Loucy (cell line): ENCODE measurements around the gene SHISA6.

Source experiments
- H2AFZ ChIP-seq: fragments of 200-600 bp; sonication (generic); 2 replicates; pipeline ENCODE4 v1.6.0; 2016; ENCODE audit warnings: antibody characterized with exemption, mild to moderate bottlenecking, low read length, moderate library complexity
- H3F3A ChIP-seq: fragments of 200-600 bp; 2 replicates; pipeline ENCODE4 v1.6.0; 2016; ENCODE audit warnings: antibody characterized with exemption, low read depth, mild to moderate bottlenecking
- H3K27me3 ChIP-seq: fragments of 200-600 bp; sonication (generic); 2 replicates; pipeline ENCODE4 v1.6.1; 2014; ENCODE audit warnings: low read length, mild to moderate bottlenecking; ENCODE audit not compliant: insufficient read depth, poor library complexity, severe bottlenecking
- H3K36me3 ChIP-seq: fragments of 200-600 bp; sonication (generic); 2 replicates; pipeline ENCODE4 v1.6.1; 2016; ENCODE audit warnings: low read length; ENCODE audit not compliant: insufficient read depth
- H3K4me1 ChIP-seq: fragments of 200-600 bp; sonication (generic); 2 replicates; pipeline ENCODE4 v1.5.1; 2014; ENCODE audit warnings: low read length, mild to moderate bottlenecking; ENCODE audit not compliant: insufficient read depth, poor library complexity, severe bottlenecking
- H3K4me2 ChIP-seq: fragments of 200-600 bp; sonication (generic); 2 replicates; pipeline ENCODE4 v1.6.0; 2014; ENCODE audit warnings: antibody characterized with exemption, low read length, low read depth, mild to moderate bottlenecking; ENCODE audit not compliant: poor library complexity, severe bottlenecking
- H3K4me3 ChIP-seq: fragments of 200-600 bp; sonication (generic); 2 replicates; pipeline ENCODE4 v1.5.1; 2014; ENCODE audit warnings: low read length, mild to moderate bottlenecking, mixed read lengths; ENCODE audit not compliant: poor library complexity, severe bottlenecking
- H3K79me2 ChIP-seq: fragments of 200-600 bp; sonication (generic); 2 replicates; pipeline ENCODE4 v1.6.1; 2014; ENCODE audit warnings: low read length; ENCODE audit not compliant: insufficient read depth
- H3K9ac ChIP-seq: fragments of 200-600 bp; sonication (generic); 2 replicates; pipeline ENCODE4 v1.6.0; 2014; ENCODE audit warnings: mild to moderate bottlenecking, low read depth, low read length, moderate library complexity; ENCODE audit not compliant: poor library complexity, severe bottlenecking
- H3K9me2 ChIP-seq: fragments of 200-600 bp; sonication (generic); replicated peaks from 2 replicates; pipeline ENCODE4 v1.6.1; 2016; ENCODE audit warnings: low read depth, low read length, mixed read lengths
- H3K9me3 ChIP-seq: fragments of 200-600 bp; sonication (generic); 2 replicates; pipeline ENCODE4 v1.6.1; 2014; ENCODE audit warnings: mild to moderate bottlenecking, antibody characterized with exemption, low read length, low read depth; ENCODE audit not compliant: insufficient read depth
- H4K20me1 ChIP-seq: fragments of 200-600 bp; sonication (generic); 2 replicates; pipeline ENCODE4 v1.6.0; 2014; ENCODE audit warnings: antibody characterized with exemption, low read length, mild to moderate bottlenecking; ENCODE audit not compliant: insufficient read depth, poor library complexity, severe bottlenecking
- CTCF ChIP-seq: fragments of 200-600 bp; sonication (generic); conservative IDR thresholded peaks from 2 replicates; pipeline ENCODE4 v1.5.1; 2014; ENCODE audit warnings: mild to moderate bottlenecking, antibody characterized with exemption, low read length
- EZH2phosphoT487 ChIP-seq: fragments of 200-600 bp; IDR thresholded peaks from 2 replicates; pipeline ENCODE4 v1.6.1; 2018; ENCODE audit warnings: antibody characterized with exemption, mild to moderate bottlenecking, moderate library complexity, borderline replicate concordance

The SHISA6 gene

GRCh38 chr17:11554042-11554441, 313.0 kb downstream of the SHISA6 start:
- no peaks in the 10 kb centered on the region for H3K4me1 ChIP-seq
- no peak overlapping the region for H3K4me2 ChIP-seq
- H3K79me2 ChIP-seq = no peaks in the 10 kb centered on the region
- no peaks in the 10 kb centered on the region for H3K27me3 ChIP-seq
- no peaks in the 10 kb centered on the region for H3F3A ChIP-seq
- no peak overlapping the region for H3K4me3 ChIP-seq
- no peak overlapping the region for H2AFZ ChIP-seq
- TF ChIP-seq CTCF = no peak
- no peak for TF ChIP-seq EZH2phosphoT487
- no peaks in the 10 kb centered on the region for H3K36me3 ChIP-seq
- no peaks in the 10 kb centered on the region for H4K20me1 ChIP-seq
- no peaks in the 10 kb centered on the region for H3K9me2 ChIP-seq
- H3K9ac ChIP-seq = no peak overlapping the region
- peaks cover 5% of the 10 kb centered on the region; the same call in 1 of the 2 replicates for H3K9me3 ChIP-seq

GRCh38 chr17:11554542-11554941, 313.5 kb downstream of the SHISA6 start:
- Histone ChIP-seq H3K9me2 (no peaks in the 10 kb centered on the region), H4K20me1 (no peaks in the 10 kb centered on the region), H3K4me1 (no peaks in the 10 kb centered on the region), H3K36me3 (no peaks in the 10 kb centered on the region), H3K4me3 (no peak overlapping the region), H3K27me3 (no peaks in the 10 kb centered on the region), H3K9ac (no peak overlapping the region), H3K79me2 (no peaks in the 10 kb centered on the region), H3K4me2 (no peak overlapping the region), H2AFZ (no peak overlapping the region), H3K9me3 (peaks cover 9% of the 10 kb centered on the region; the same call in 1 of the 2 replicates), H3F3A (no peaks in the 10 kb centered on the region)
- TF ChIP-seq CTCF = no peak

- H3K9me3 ChIP-seq = peaks cover 9% of the 10 kb centered on the region; the same call in 1 of the 2 replicates
- no peak overlapping the region for H3K4me2 ChIP-seq
- H3K9ac ChIP-seq = no peak overlapping the region
- H3K36me3 ChIP-seq = no peaks in the 10 kb centered on the region
- no peaks in the 10 kb centered on the region for H3K79me2 ChIP-seq
- TF ChIP-seq EZH2phosphoT487 = no peak
- no peak for TF ChIP-seq CTCF
- H3K27me3 ChIP-seq = no peaks in the 10 kb centered on the region
- no peaks in the 10 kb centered on the region for H4K20me1 ChIP-seq
- H3K4me3 ChIP-seq = no peak overlapping the region
- no peaks in the 10 kb centered on the region for H3K9me2 ChIP-seq
- H3K4me1 ChIP-seq = no peaks in the 10 kb centered on the region
- H2AFZ ChIP-seq = no peak overlapping the region
- no peaks in the 10 kb centered on the region for H3F3A ChIP-seq
Observed at GRCh38 chr17:11555530-11555929, 314.5 kb downstream of the SHISA6 start.
